Calu3 (cell line): ENCODE data around the gene STMN3. TPM values are rescaled to one million over a fixed set of nuclear protein-coding genes. Genes with fewer than 3 reads are reported as not detected.
A peak's percentile ranks its signal among the peaks of the same experiment; 100 is the strongest.

Experiments used
- BruUV-seq: library from RNA; stranded (reverse); fragments of 400-500 nt; replicated peaks from 2 replicates; lab custom pipeline; 2021; lab: Mats Ljungman, UMichigan
- CTCF ChIA-PET: fragments of 300-600 bp; sonication (Branson Sonifier 250); formaldehyde crosslinking; loops from one replicate; lab custom pipeline; 2022; ENCODE audit warnings: antibody characterized with exemption; lab: Charles Lee
- DNase-seq: peaks from one replicate; pipeline ENCODE4 v3.0.0; 2022
- H3K27ac Mint-ChIP-seq: one replicate; pipeline ENCODE4 v1.8.0; 2022; ENCODE audit warnings: mixed read lengths; ENCODE audit not compliant: unreplicated experiment
- H3K27me3 Mint-ChIP-seq: one replicate; pipeline ENCODE4 v1.8.0; 2022; ENCODE audit warnings: mixed read lengths; ENCODE audit not compliant: unreplicated experiment
- H3K36me3 Mint-ChIP-seq: one replicate; pipeline ENCODE4 v1.8.0; 2022; ENCODE audit warnings: mild to moderate bottlenecking, moderate library complexity, mixed read lengths; ENCODE audit not compliant: insufficient read depth, unreplicated experiment
- H3K4me1 Mint-ChIP-seq: one replicate; pipeline ENCODE4 v1.8.0; 2022; ENCODE audit warnings: mild to moderate bottlenecking, low read depth, mixed read lengths; ENCODE audit not compliant: unreplicated experiment
- H3K4me3 Mint-ChIP-seq: one replicate; pipeline ENCODE4 v1.8.0; 2022; ENCODE audit warnings: mild to moderate bottlenecking, low read depth, moderate library complexity, mixed read lengths; ENCODE audit not compliant: unreplicated experiment
- H3K9me3 Mint-ChIP-seq: one replicate; pipeline ENCODE4 v1.8.0; 2022; ENCODE audit warnings: low read depth, mixed read lengths; ENCODE audit not compliant: unreplicated experiment
- intact Hi-C: fragments of 100-400 bp; cut with micrococcal nuclease; formaldehyde crosslinking; loops from one replicate; pipeline ENCODE4 v1.10.0; 2022; ENCODE audit not compliant: unreplicated experiment
- total RNA-seq: library from RNA; stranded (reverse); gene quantifications from 2 replicates; pipeline ENCODE4 v1.2.3, GENCODE V29; 2022
- TF ChIP-seq, protein P1 (sequence below): fragments of 200-600 bp; IDR thresholded peaks from one replicate; pipeline ENCODE4 v1.8.0; 2022; ENCODE audit warnings: antibody characterized with exemption; ENCODE audit not compliant: unreplicated experiment

STMN3 gene
- total RNA-seq, 1 experiment from 2014 or later: 2.3 TPM

DNA sequence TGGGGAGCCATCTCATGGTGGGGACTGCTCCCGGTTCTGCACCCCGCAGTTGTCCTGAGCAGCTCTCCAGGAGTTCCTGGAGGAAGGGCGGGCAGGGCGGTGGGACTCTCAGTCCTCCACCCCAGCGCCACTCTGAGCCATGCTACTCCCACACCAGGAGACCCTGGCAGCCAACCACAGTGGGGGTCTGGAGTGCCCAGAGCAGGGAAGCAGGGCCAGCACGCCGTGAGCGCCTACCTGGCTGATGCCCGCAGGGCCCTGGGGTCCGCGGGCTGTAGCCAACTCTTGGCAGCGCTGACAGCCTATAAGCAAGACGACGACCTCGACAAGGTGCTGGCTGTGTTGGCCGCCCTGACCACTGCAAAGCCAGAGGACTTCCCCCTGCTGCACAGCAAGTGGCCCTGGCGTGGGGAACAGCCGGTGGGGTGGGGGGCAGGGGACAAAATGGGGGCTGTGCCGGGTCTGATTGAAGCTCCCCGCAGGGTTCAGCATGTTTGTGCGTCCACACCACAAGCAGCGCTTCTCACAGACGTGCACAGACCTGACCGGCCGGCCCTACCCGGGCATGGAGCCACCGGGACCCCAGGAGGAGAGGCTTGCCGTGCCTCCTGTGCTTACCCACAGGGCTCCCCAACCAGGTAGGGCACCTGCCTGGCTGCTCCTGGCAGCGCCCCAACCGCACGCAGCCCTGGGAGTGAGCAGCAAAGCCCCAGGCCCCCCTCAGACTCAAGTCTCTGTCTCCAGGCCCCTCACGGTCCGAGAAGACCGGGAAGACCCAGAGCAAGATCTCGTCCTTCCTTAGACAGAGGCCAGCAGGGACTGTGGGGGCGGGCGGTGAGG lies 41.6 kb upstream of the STMN3 start:
- intact Hi-C loops: no loop called here
- DNase-seq: no peak
- Mint-ChIP-seq H3K9me3 (no peaks in the 10 kb centered on the region), H3K36me3 (peaks cover 96% of the 10 kb centered on the region), H3K4me1 (peaks cover 38% of the 10 kb centered on the region), H3K27ac (peak overlapping the region; percentile 91), H3K4me3 (no peak overlapping the region), H3K27me3 (no peaks in the 10 kb centered on the region)
- no TSS peak for BruUV-seq
- CTCF ChIA-PET: no interaction called here
- TF ChIP-seq, protein P1, sequence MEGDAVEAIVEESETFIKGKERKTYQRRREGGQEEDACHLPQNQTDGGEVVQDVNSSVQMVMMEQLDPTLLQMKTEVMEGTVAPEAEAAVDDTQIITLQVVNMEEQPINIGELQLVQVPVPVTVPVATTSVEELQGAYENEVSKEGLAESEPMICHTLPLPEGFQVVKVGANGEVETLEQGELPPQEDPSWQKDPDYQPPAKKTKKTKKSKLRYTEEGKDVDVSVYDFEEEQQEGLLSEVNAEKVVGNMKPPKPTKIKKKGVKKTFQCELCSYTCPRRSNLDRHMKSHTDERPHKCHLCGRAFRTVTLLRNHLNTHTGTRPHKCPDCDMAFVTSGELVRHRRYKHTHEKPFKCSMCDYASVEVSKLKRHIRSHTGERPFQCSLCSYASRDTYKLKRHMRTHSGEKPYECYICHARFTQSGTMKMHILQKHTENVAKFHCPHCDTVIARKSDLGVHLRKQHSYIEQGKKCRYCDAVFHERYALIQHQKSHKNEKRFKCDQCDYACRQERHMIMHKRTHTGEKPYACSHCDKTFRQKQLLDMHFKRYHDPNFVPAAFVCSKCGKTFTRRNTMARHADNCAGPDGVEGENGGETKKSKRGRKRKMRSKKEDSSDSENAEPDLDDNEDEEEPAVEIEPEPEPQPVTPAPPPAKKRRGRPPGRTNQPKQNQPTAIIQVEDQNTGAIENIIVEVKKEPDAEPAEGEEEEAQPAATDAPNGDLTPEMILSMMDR: no peak

- TF ChIP-seq, protein P1: no peak
- Mint-ChIP-seq H3K27me3 (no peaks in the 10 kb centered on the region), H3K9me3 (no peaks in the 10 kb centered on the region), H3K27ac (peak overlapping the region; percentile 91), H3K36me3 (peaks cover 96% of the 10 kb centered on the region), H3K4me1 (peaks cover 30% of the 10 kb centered on the region), H3K4me3 (peak overlapping the region; percentile 41)
- intact Hi-C loops: no loop called here
- no peak for DNase-seq
- BruUV-seq: no TSS peak
- CTCF ChIA-PET: no interaction called here
Measured at GRCh38 chr20:63693733-63694583, 40.7 kb upstream of the STMN3 start.

- intact Hi-C loops: no loop called here
- no TSS peak for BruUV-seq
- TF ChIP-seq, protein P1: no peak
- H3K27ac Mint-ChIP-seq: peak overlapping the region; percentile 91
- H3K27me3 Mint-ChIP-seq: no peaks in the 10 kb centered on the region
- no peaks in the 10 kb centered on the region for H3K9me3 Mint-ChIP-seq
- H3K4me1 Mint-ChIP-seq: peaks cover 22% of the 10 kb centered on the region
- peak overlapping the region; percentile 41 for H3K4me3 Mint-ChIP-seq
- CTCF ChIA-PET: interaction anchor here (1.0 to 2.1 kb wide), 2 partner anchors 15 to 155 kb away, joined by 3 to 11 read pairs; partner anchors contain the start of genes ARFRP1, PTK6 and ZGPAT
- no peak for DNase-seq
- peaks cover 96% of the 10 kb centered on the region for H3K36me3 Mint-ChIP-seq
Measured at GRCh38 chr20:63693083-63693732, 40.0 kb upstream of the STMN3 start.
